MCF 10A (cell line): ENCODE measurements around the gene PIP4K2B. TPM values are rescaled to one million over a fixed set of nuclear protein-coding genes. Genes with fewer than 3 reads are reported as not detected.

ENCODE experiments used
- BruUV-seq: library from RNA; stranded (reverse); fragments of 400-500 nt; replicated peaks from 2 replicates; lab custom pipeline; 2021; lab: Mats Ljungman, UMichigan
- CTCF ChIA-PET: fragments of 300-600 bp; sonication (Branson Sonifier 250); formaldehyde crosslinking; extraction: SDS; loops from one replicate; lab custom pipeline; 2021; ENCODE audit warnings: antibody characterized with exemption, inconsistent platforms; lab: Yijun Ruan, JAX
- POLR2A ChIA-PET: fragments of 300-600, 350-650 bp; sonication (Branson Sonifier 250); formaldehyde crosslinking; extraction: SDS; loops from one replicate; lab custom pipeline; 2020; ENCODE audit warnings: antibody characterized with exemption, inconsistent platforms; lab: Yijun Ruan, JAX
- DNase-seq: peaks from one replicate; pipeline ENCODE4 v3.0.0-alpha.2; 2018; ENCODE audit not compliant: unreplicated experiment
- H3K27ac Mint-ChIP-seq: one replicate; pipeline ENCODE4 v1.8.0; 2022; ENCODE audit warnings: mild to moderate bottlenecking, low read depth, mixed read lengths; ENCODE audit not compliant: unreplicated experiment
- H3K27me3 Mint-ChIP-seq: one replicate; pipeline ENCODE4 v1.8.0; 2022; ENCODE audit warnings: mixed read lengths; ENCODE audit not compliant: insufficient read depth, unreplicated experiment
- H3K36me3 Mint-ChIP-seq: one replicate; pipeline ENCODE4 v1.8.0; 2022; ENCODE audit warnings: mild to moderate bottlenecking, moderate library complexity, mixed read lengths; ENCODE audit not compliant: insufficient read depth, unreplicated experiment
- H3K4me1 Mint-ChIP-seq: one replicate; pipeline ENCODE4 v1.8.0; 2022; ENCODE audit warnings: mixed read lengths; ENCODE audit not compliant: insufficient read depth, unreplicated experiment
- H3K4me3 Mint-ChIP-seq: one replicate; pipeline ENCODE4 v1.8.0; 2022; ENCODE audit warnings: mild to moderate bottlenecking, moderate library complexity, mixed read lengths; ENCODE audit not compliant: unreplicated experiment
- H3K9me3 Mint-ChIP-seq: one replicate; pipeline ENCODE4 v1.8.0; 2022; ENCODE audit warnings: mixed read lengths; ENCODE audit not compliant: unreplicated experiment
- intact Hi-C: fragments of 100-400 bp; cut with micrococcal nuclease; formaldehyde crosslinking; loops from 2 replicates; pipeline ENCODE4 v1.14.1; 2022
- total RNA-seq: library from RNA; stranded (reverse); gene quantifications from 2 replicates; pipeline ENCODE4 v1.2.3, GENCODE V29; 2022
- TF ChIP-seq, protein P1 (sequence below): fragments of 200-600 bp; IDR thresholded peaks from one replicate; pipeline ENCODE4 v1.8.0; 2022; ENCODE audit warnings: antibody characterized with exemption, mild to moderate bottlenecking; ENCODE audit not compliant: unreplicated experiment

PIP4K2B gene
- total RNA-seq, 1 experiment from 2014 or later, result 27.4 TPM

DNA sequence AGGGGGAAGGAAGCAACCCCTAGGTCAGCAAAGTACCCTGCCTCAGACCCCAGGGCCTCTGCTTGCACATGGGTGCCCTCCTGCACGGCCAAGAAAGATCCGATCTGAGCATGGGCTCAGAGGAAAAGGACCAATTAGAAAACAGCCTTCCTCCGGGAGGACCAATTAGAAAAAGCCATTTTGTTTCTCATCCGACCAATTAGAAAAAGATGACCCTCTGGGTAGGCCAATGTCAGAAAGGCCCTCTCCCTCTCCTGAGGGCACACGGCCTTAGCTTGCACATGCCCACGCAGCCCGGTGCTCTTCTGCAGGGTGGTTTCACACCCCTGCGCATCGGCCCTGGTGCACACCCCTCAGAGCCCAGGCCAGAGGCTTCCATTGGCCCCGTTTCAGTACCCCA lies 74.3 kb downstream of the PIP4K2B start:
- ChIA-PET CTCF (no interaction called here), POLR2A (no interaction called here)
- H3K4me3 Mint-ChIP-seq, result no peak overlapping the region
- no peak overlapping the region for H3K27ac Mint-ChIP-seq
- TF ChIP-seq, protein P1, sequence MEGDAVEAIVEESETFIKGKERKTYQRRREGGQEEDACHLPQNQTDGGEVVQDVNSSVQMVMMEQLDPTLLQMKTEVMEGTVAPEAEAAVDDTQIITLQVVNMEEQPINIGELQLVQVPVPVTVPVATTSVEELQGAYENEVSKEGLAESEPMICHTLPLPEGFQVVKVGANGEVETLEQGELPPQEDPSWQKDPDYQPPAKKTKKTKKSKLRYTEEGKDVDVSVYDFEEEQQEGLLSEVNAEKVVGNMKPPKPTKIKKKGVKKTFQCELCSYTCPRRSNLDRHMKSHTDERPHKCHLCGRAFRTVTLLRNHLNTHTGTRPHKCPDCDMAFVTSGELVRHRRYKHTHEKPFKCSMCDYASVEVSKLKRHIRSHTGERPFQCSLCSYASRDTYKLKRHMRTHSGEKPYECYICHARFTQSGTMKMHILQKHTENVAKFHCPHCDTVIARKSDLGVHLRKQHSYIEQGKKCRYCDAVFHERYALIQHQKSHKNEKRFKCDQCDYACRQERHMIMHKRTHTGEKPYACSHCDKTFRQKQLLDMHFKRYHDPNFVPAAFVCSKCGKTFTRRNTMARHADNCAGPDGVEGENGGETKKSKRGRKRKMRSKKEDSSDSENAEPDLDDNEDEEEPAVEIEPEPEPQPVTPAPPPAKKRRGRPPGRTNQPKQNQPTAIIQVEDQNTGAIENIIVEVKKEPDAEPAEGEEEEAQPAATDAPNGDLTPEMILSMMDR, result no peak
- no peak for DNase-seq
- intact Hi-C loops, result no loop called here
- no peaks in the 10 kb centered on the region for H3K9me3 Mint-ChIP-seq
- H3K36me3 Mint-ChIP-seq, result peaks cover 6% of the 10 kb centered on the region
- no peaks in the 10 kb centered on the region for H3K27me3 Mint-ChIP-seq
- no TSS peak for BruUV-seq
- no peaks in the 10 kb centered on the region for H3K4me1 Mint-ChIP-seq

DNA sequence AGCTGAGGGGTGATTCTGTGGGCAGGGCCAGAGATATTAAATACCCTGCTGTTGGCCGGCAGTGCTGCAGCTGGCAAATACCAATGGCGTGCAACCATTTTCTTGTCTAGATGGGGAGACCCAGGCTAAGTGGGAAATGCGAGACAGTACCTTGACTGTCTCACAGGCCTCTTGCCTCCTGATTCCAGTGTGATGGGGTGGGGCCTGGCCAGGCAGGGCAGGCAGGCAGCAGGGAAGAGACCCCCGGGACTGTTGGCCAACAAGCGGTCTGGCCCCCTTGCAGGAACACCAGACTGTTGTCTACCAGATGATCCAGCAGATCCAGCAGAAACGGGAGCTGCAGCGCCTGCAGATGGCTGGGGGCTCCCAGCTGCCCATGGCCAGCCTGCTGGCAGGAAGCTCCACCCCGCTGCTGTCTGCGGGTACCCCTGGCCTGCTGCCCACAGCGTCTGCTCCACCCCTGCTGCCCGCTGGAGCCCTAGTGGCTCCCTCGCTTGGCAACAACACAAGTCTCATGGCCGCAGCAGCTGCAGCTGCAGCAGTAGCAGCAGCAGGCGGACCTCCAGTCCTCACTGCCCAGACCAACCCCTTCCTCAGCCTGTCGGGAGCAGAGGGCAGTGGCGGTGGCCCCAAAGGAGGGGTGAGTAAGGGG lies 74.9 kb downstream of the PIP4K2B start:
- CTCF ChIA-PET, result no interaction called here
- Mint-ChIP-seq H3K27ac (no peak overlapping the region), H3K4me3 (no peak overlapping the region), H3K9me3 (no peaks in the 10 kb centered on the region), H3K36me3 (peaks cover 6% of the 10 kb centered on the region), H3K4me1 (no peaks in the 10 kb centered on the region), H3K27me3 (no peaks in the 10 kb centered on the region)
- POLR2A ChIA-PET, result interaction anchor here (0.5 to 1.4 kb wide), 2 partner anchors 19 to 26 kb away, joined by 4 to 6 read pairs; no protein-coding TSS in a partner anchor
- TF ChIP-seq, protein P1, result no peak
- intact Hi-C loops, result no loop called here
- no peak for DNase-seq
- BruUV-seq, result no TSS peak

DNA sequence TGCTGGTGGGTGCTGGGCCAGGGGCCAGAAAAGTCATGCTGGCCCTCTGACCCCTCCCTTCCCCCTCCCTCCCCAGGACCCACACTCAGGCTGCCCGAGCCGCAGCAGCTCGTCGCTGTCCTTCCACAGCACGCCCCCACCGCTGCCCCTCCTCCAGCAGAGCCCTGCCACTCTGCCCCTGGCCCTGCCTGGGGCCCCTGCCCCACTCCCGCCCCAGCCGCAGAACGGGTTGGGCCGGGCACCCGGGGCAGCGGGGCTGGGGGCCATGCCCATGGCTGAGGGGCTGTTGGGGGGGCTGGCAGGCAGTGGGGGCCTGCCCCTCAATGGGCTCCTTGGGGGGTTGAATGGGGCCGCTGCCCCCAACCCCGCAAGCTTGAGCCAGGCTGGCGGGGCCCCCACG lies 77.6 kb downstream of the PIP4K2B start:
- H3K27me3 Mint-ChIP-seq, result no peaks in the 10 kb centered on the region
- H3K36me3 Mint-ChIP-seq, result peaks cover 6% of the 10 kb centered on the region
- no peak for DNase-seq
- no peak overlapping the region for H3K27ac Mint-ChIP-seq
- no peaks in the 10 kb centered on the region for H3K4me1 Mint-ChIP-seq
- no TSS peak for BruUV-seq
- TF ChIP-seq, protein P1, result no peak
- no peak overlapping the region for H3K4me3 Mint-ChIP-seq
- ChIA-PET POLR2A (no interaction called here), CTCF (interaction anchor here (0.5 to 0.6 kb wide), 2 partner anchors 34 to 261 kb away, joined by 3 read pairs; no protein-coding TSS in a partner anchor)
- no peaks in the 10 kb centered on the region for H3K9me3 Mint-ChIP-seq
- intact Hi-C loops, result no loop called here

DNA sequence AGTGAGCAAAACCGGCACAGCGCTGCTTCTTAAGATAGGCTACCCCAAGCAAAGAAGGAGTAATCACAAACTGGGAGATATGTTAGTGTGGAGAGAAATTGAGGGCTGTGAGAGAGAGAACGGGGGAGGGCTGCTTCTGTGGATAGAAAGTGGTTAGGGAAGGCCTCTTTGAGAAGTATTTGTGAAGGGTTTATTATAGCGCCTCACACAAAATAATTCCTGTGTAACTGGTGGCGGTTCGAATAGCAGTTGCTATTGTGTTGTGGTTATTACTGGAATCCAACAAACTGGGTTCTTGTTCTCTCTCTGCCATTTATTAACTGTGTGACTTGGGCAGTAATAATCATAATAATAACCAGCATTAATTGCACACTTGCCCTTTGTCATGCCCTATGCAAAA lies 78.4 kb downstream of the PIP4K2B start:
- Mint-ChIP-seq H3K9me3 (no peaks in the 10 kb centered on the region), H3K4me3 (no peak overlapping the region), H3K36me3 (peaks cover 7% of the 10 kb centered on the region), H3K27ac (no peak overlapping the region), H3K4me1 (no peaks in the 10 kb centered on the region), H3K27me3 (no peaks in the 10 kb centered on the region)
- ChIA-PET CTCF (no interaction called here), POLR2A (no interaction called here)
- no peak for DNase-seq
- TF ChIP-seq, protein P1, result no peak
- no TSS peak for BruUV-seq
- intact Hi-C loops, result no loop called here
